Renal cortex interstitium (tissue), 11 donors: ENCODE results near the gene GLS. TPM values are rescaled to one million over a fixed set of nuclear protein-coding genes. Genes with fewer than 3 reads are reported as not detected.
"Not testable (repeated sequence)": the region's sequence is repeated elsewhere in the genome, so short reads cannot be mapped to it uniquely, and the experiment has no call there.

ENCODE experiments used
- DNase-seq, 11 donors: peaks; one replicate each; pipeline ENCODE4 v3.0.0-alpha.2; 2013; ENCODE audit warnings: low read depth in 9 of 11, low spot score in 4 of 11; ENCODE audit errors: extremely low read depth in 1 of 11
- polyA plus RNA-seq, 3 donors: library from polyadenylated mRNA; unstranded; fragments of 120-200 nt; gene quantifications; one replicate each; pipeline ENCODE4 v1.2.1, GENCODE V29; 2013; ENCODE audit not compliant: insufficient read length in 3 of 3

Gene GLS
- polyA plus RNA-seq, 3 donors, result 256 to 330 (median 297) TPM

DNA sequence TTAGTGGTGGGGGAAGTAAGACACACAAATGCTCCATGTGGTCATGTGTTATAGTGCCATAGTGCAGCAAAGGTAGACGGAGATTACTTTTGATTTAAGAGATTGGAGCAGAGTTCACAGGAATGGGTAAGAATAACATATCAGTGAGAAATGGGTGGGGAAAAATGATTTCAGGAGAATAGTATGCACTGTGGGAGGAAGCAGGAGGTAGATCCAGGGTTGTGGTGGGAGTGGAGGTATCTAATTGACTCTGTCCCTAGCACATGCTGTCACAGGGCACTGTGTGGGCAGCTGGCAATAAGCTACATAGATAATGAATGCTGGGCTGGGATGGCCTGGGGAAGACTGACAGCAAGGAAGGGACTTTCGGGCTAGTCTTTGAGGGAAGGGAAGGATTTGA is 68.0 kb downstream of the GLS start:
- DNase-seq, result peak in 1 of 11 donors; percentile 46

DNA sequence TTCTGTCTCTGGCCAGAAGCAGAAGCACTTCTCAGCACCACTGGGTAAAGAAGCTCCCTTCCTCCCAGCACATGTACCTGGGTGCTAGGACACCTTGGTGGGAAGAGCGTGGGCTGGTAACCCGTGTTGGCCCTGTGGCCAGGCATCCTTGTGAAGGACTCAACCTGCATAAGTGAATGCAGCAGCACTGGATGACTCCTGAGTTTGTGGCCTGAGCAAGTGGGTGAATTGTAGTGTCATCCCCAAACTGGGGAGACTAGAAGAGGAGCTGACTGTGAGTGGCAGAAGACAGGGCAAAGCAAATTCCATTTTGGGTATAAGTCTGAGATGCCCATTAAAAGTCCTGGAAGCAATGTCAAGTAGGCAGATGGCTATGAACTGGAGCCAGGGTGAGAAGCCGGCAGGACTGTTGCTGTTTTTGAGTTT is 70.0 kb downstream of the GLS start:
- DNase-seq, result no peak

DNA sequence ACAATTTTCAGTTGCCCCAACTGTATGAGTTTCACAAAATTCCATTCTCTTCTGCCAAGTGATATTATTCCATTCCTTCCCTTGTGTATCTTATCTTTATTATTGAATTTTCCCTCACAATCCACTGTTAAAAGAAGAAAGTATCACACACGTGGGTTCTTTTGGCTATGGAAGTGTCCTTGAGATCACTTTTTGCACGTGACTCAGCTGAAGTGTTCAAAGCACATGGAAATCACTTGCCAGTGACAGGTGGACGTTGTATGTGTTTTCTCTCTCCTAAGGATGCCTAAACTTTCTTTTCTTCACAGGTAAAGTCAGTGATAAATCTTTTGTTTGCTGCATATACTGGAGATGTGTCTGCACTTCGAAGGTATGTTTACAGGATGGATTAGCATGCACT is 72.6 kb downstream of the GLS start:
- DNase-seq, result no peak

DNA sequence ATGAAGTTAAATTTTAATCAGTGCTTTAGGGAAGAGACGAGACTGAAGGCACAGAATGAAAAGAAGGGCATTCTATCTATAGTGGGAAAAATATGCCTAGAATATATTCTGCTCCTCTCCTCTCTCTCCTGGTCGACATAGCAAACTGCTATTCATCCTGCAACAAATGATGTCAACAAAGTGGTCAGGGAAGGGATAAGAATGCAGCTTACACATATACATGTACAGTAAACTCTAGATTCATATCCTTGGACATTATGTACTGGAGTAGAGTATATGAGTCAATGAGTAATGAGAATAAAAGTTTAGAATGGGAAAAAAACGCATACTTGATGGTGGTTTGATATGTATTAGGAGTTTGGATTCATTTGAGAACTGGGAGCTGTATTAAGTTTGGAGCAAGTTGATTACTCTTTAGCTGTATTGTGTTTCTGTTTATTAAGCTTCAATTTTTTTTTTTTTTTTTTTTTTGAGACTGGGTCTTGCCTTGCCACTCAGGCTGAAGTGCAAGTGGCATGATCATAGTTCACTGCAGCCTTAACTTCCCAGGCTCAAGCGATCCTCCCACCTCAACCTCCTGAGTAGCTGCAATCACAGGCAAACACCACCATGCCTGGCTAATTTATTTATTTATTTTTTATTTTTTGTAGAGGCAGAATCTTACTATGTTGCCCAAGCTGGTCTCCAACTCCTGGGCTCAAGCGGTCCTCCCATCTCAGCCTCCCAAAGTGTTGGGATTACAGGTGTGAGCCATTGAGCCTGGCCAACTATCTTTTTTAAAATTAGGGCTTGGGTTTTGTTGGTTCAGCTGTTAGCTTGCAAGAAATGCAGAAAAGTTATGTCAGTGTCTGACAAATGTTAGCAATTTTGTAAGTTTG is 79.5 kb downstream of the GLS start:
- no peak for DNase-seq

DNA sequence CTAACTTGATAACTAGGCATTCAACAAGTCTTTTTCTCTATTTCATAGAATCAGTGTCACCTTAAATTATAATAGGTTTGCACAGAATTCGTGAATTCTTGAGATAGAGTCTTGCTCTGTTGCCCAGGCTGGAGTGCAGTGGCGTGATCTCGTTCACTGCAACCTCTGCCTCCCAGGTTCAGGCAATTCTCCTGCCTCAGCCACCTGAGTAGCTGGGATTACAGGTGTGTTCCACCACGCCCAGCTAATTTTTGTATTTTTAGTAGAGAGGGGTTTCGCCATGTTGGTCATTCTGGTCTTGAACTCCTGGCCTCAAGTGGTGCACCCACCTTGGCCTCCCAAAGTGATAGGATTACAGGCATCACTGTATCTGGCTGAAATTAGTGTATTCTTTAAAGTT is 80.5 kb downstream of the GLS start:
- DNase-seq, result not testable (repeated sequence)

DNA sequence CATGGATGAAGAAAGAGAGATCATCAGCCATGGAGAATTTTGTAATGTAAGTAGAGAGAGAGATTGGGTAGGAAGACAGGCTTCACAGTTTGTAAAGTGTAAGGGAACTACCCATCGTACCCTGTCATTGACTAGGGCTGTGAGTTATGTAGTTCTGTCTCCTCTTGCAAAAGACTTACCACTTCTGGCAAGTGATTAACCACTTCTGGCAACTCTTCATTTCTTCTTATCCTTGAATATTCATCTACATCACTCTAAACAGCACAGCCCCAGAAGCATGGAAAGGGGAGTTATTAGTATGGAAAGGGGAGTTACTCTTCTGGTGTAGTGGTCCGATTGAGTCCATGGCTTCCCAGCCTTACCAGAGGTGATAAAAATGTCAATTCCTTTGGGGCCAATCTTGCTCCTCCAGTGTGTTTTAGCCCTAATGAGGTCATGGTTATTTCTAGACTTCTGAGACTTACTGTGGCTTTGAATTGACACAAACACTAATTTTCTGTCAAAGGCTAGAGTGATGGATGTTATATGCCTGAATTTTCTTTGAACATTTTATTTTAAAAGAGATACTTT is 81.4 kb downstream of the GLS start:
- no peak for DNase-seq

DNA sequence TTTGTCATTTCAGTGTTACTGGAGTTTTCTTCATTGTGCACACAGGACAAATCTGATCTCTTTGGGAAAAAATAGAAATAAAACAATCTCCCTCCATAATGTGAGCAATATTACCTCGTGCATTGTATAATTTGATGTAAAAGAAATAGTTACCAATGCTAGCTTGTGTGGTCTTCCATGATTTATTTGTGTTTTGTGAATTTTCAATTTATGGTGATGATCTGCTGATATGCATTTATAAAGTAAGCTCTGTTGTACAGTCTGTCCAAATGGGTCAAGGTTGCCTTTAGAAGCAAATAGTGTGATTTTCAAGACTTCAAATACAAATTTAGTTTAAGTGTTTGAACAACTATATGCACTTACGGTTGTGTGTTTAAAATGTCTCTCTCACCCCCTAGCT is 82.5 kb downstream of the GLS start:
- no peak for DNase-seq

DNA sequence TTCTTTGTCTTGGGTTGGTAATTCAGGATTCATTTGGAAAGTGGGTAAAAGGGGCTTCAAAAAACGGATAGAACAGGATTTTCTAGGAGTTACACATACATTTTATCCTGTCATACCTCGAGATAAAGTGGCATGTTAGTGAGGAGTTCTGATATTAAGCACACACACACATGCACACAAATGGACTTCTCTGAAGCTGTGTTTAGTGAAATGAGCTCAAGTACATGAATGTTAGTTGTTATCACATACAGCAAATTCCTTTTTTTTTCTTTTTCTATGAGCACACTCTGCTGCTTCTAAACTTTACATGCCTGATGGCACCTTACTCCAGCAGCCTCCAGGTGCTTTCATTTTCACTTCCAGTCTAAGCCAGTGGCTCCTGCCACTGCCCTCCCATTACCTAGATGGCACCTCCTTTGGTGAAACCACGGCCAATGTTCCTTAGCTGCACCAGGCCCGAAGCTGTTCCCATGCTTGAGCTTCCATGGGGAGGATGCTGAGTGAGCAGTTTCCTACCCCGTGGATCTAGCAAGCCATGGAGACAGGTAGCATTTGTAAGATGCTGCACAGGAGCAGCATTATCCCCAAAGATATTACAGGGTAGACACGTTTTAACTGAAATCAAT is 83.7 kb downstream of the GLS start:
- DNase-seq, result no peak

DNA sequence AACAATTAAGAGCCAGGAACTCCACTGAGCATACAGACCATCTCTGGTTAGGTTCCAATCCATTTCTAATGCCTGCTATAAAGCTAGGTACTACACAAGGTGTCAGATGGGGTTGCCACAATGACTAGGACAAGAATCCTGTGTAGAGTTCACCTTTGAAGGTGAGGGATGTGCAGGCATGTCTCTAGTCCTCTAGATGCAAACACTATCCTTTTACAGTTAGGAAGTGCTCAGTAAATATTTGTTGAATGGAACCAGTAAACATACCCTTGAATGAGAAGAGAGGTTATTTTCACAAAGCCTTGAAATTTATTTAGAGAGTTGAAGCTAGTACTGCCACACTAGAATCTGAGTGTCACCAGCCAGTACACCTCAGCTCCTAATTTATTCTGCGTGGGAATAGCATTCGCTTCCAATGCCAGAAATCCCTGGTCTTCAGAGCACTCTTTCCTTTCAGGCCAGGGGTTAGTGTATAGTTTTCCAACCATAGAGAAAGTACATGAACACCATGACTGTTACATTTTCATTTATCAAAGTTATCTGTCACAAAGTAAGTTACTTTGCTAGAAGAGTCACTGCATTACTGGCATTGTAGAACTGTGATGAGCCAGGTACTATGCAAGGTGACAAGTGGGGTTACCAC is 85.1 kb downstream of the GLS start:
- no peak for DNase-seq

DNA sequence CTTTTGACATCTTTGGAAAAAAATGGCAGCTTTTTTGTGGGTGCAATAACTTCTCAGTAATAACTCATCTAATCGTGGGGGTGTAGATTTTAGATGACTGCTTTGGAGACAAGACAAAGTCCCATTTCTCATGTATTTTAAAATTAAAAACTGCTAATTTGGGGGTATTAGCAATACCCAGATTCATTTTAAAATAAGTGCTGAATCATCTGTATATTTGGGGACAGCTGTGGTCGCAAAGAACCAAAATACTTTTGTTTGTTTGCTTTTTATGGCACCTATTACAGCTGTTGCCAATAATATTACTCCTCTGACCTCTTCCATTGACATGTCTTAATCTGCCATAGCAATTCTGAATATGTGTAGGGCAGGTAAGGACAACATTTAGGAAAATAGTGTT is 87.9 kb downstream of the GLS start:
- no peak for DNase-seq

DNA sequence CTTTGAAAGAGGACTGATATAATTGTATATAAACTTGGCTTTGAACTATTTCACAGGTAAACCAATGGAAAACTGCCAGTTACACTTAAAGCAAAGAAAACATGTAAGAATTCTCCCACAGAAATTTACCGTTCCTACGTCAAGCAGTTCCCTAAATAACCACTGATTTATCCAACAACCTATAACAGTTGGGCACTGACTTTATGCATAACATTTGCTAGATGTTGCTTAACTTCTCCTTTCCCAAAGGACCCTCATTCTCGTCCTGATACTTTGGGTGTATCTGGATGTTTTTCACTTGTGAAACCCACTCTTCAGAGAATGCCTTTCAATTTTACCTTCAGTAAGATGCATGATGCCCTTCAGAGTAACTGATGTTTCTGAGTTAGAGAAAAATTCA is 89.5 kb downstream of the GLS start:
- no peak for DNase-seq

DNA sequence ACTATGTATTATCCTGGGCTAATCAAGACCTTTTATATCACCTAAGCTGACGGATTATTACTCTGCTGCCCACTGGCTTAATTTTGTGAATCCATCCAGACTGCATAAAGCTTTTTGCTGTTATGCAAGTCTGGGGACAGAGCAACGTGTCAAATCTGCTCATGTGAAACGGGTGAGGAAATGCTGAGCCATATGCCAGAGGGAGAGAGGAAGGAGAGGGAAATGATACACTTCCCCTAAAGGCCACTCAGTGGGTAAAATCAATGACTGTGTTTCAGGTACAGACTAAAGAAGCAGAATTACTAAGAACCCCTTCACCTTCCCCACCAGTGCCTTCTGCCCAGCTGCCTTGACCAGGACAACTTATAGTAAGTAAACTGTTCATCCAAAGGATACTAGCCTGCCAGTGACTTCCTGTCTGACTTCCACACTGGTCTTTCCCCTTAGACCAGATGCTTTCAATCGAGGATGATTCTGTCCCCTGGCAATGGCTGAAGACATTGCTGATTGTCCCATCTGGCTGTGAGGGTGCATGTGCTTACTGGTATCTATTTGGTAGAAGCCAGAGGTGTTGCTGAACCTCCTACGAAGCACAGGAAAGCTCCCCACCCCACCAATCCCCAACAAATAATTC is 90.4 kb downstream of the GLS start:
- no peak for DNase-seq

DNA sequence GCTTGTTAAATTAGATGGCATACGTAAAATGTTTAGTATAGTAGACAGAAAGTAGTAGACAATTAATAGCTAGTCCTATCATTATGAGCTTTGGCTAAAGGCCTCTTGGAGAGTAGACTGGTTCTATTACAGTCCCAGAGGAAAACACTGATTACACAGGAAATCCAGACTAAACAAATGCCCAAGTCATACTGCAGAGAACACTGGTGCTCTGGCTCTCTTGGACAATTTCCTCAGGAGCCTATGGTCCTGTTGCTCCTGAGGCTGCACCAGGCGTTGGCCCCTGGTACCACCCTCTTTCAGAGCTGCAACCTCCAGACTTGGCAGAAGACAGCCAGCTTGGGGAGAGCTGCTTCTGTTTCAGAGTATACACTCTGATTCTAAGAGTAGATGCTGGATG is 91.6 kb downstream of the GLS start:
- no peak for DNase-seq

DNA sequence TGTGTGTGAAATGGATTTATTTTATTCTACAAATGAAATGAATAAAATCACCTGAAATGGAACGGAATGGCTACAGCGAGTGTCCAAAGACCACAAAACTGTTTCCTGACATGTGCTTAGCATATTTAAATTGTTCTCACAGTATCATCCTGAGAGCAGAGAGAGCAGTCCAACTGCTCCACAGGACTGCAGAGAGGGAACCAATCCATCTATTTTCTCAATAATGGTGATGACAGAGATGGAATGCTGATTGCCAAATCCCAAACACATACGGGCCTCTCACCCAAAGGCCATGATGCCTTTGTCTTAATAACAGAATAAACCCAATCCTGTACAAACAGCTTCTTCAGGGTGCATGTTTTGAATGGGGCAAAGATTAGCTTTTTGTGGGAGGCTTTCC is 92.2 kb downstream of the GLS start:
- DNase-seq, result no peak

DNA sequence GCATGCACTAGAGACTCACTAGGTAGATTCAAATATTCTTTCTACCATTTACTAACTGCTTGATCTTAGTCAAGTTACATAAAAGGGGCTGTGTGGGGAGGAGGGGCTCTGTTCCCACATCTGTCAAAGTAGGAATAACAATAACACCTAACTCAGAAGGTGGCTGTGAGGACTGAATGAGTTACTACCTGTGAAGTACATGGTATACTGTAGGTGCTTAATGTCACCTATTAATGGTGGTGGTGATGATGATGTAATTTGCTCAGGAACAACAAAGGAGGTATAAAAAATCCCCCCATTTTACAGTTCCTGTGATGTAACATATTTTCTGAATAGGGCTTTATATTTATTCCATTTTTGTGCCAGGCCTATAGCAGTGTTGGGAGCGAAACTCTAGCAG is 92.6 kb downstream of the GLS start:
- no peak for DNase-seq

DNA sequence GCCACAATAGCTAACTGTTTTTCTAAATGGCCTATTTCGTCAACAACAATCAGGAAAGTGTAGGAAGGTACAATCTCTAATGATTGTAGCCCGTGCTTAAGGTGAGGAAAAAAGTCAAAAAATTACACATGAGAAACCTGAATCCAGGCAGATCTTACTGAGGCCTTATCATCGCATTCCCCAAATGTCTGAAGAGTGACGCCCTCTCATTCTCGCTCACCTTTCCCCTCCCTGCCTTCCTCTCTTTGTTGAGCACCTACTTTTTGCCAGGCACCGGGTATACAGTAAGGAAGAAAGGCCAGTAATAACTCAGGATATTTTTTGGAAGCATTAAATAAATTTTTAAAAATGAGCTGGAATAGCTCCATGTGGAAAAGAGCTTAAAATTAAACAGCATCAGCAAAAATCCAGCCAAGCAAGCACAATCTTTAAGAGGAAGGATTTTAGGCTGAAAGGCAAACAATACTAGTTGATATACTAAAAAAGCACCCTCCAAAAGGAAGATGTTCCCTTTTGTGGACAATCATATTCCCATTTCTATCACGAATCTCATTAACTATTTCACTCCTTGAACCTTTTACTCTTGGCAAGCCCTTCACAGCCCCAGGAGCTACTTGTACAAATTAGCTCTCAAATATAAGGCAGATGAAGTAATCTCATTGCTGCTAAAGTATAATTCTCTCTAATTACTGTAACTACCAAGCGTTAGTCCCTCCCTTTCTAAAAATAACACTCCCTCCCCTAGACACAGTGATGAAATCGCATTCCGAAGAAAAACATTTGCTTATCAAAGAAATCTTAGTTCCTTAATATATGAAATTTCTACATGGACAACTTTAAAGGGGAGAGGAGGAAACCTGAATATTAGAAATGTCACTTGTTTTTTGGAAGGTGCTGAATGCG is 93.4 kb downstream of the GLS start:
- DNase-seq, result peak in 1 of 11 donors; percentile 9

DNA sequence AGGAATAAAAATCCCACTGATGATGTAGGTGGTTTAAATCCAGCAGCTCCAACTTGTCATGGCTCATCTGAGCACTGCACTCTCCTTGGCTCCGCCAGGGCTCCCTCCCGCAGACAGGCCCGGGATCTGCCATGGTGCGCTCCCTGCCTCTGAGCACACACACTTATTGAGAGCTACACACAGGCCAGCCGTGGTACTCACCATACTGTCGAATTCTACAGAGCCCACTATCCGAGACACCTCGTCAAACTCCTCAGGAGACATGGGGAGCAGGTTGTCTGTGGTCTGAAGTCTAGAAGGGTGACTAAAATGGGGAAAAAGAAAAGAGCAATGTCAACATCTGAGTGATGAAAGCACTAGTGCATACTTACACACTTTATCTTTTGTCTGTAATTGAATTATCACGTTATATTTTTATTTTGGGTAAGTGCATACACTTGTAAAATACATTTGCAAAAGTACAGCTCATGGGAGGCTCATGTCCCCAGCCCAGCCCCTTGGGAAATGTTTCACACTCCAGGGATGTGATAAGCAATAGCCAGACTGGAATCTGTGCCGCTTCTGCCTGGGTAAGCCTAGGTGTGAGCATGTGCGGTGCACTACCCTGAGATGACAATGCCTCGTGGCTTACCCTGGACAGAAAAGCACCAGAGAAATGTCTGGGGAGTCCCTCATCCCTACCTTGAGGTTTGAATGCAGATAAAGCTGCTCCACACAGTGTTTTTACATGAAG is 94.2 kb downstream of the GLS start:
- no peak for DNase-seq

DNA sequence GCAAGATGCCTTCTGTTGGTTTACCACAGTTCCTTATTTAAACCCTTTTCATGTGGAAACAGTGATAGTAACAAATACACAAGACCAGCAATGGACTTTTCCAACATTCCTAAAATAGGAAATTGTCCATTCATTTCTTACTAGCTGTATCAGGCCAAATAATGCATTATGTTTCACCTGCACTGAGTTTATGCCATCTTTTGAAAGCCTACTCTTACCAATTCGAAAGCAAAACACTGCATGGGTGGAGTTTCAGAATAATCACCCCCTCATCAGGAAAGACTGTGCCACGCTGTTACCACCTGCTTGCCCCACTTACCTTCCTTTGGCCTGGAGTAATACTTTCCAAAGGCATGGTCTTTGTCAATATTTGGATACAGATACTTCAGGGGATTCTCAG is 95.9 kb downstream of the GLS start:
- no peak for DNase-seq
